GM19455 (cell line): ENCODE measurements around the gene PIGC.
"Not testable (repeated sequence)": the region's sequence is repeated elsewhere in the genome, so short reads cannot be mapped to it uniquely, and the experiment has no call there.

Experiments
- ATAC-seq: cut with Tn5 transposase; IDR thresholded peaks from one replicate; pipeline ENCODE4 v1.9.1; 2021; ENCODE audit not compliant: unreplicated experiment

The PIGC gene

GRCh38 chr1:172467446-172467845 lies 23.6 kb upstream of the PIGC start:
- no peak for ATAC-seq

- ATAC-seq = no peak
Observed at GRCh38 chr1:172466795-172467407, 23.0 kb upstream of the PIGC start.

- ATAC-seq = no peak
Observed at GRCh38 chr1:172465617-172466016, 21.7 kb upstream of the PIGC start.

- ATAC-seq = no peak
Observed at GRCh38 chr1:172460887-172461315, 17.0 kb upstream of the PIGC start.

- ATAC-seq = no peak
Observed at GRCh38 chr1:172460177-172460576, 16.3 kb upstream of the PIGC start.

- no peak for ATAC-seq
Observed at GRCh38 chr1:172457479-172458130, 13.7 kb upstream of the PIGC start.

- ATAC-seq = no peak
Observed at GRCh38 chr1:172456344-172456769, 12.5 kb upstream of the PIGC start.

GRCh38 chr1:172455451-172455850 lies 11.6 kb upstream of the PIGC start:
- no peak for ATAC-seq

- no peak for ATAC-seq
Observed at GRCh38 chr1:172453607-172454006, 9.7 kb upstream of the PIGC start.

- no peak for ATAC-seq
Observed at GRCh38 chr1:172453153-172453545, 9.3 kb upstream of the PIGC start.

- no peak for ATAC-seq
Observed at GRCh38 chr1:172452536-172453152, 8.8 kb upstream of the PIGC start.

GRCh38 chr1:172451002-172451443 lies 7.2 kb upstream of the PIGC start:
- no peak for ATAC-seq

GRCh38 chr1:172450524-172450885 lies 6.6 kb upstream of the PIGC start:
- no peak for ATAC-seq

- ATAC-seq = peak; percentile 88
Observed at GRCh38 chr1:172449585-172450523, 6.0 kb upstream of the PIGC start.

- no peak for ATAC-seq
Observed at GRCh38 chr1:172448995-172449584, 5.2 kb upstream of the PIGC start.

GRCh38 chr1:172447641-172448040 lies 3.8 kb upstream of the PIGC start:
- no peak for ATAC-seq

GRCh38 chr1:172446547-172446946 lies 2.7 kb upstream of the PIGC start:
- ATAC-seq = no peak

- ATAC-seq = no peak
Observed at GRCh38 chr1:172442843-172443565, 865 bp downstream of the PIGC start.

GRCh38 chr1:172442404-172442803 lies 1.5 kb downstream of the PIGC start:
- no peak for ATAC-seq

GRCh38 chr1:172437183-172437582 lies 6.7 kb downstream of the PIGC start:
- ATAC-seq = not testable (repeated sequence)
